HEK293 (cell line): ENCODE measurements around the gene MDM2.
"Not testable (repeated sequence)": the region's sequence is repeated elsewhere in the genome, so short reads cannot be mapped to it uniquely, and the experiment has no call there.

Experiments
- CTCF ChIP-seq: fragments of 450-650 bp; formaldehyde crosslinking; IDR thresholded peaks from 2 replicates; pipeline ENCODE4 v1.5.1; 2016; ENCODE audit warnings: missing biosample characterization, missing genetic modification characterization
- KLF16 ChIP-seq: fragments of 450-650 bp; formaldehyde crosslinking; IDR thresholded peaks from 2 replicates; pipeline ENCODE4 v1.5.1; 2017; ENCODE audit warnings: missing biosample characterization, missing genetic modification characterization
- SP2 ChIP-seq: fragments of 450-650 bp; formaldehyde crosslinking; IDR thresholded peaks from 2 replicates; pipeline ENCODE4 v1.5.1; 2016; ENCODE audit warnings: missing biosample characterization, missing genetic modification characterization
- ZIC2 ChIP-seq: fragments of 450-650 bp; formaldehyde crosslinking; IDR thresholded peaks from 2 replicates; pipeline ENCODE4 v1.5.1; 2016; ENCODE audit warnings: missing biosample characterization, missing genetic modification characterization
- ZNF121 ChIP-seq: fragments of 450-650 bp; formaldehyde crosslinking; IDR thresholded peaks from 2 replicates; pipeline ENCODE4 v1.5.1; 2016; ENCODE audit warnings: missing biosample characterization, missing genetic modification characterization
- ZNF140 ChIP-seq: fragments of 450-650 bp; formaldehyde crosslinking; IDR thresholded peaks from 2 replicates; pipeline ENCODE4 v1.5.1; 2016; ENCODE audit warnings: missing biosample characterization, missing genetic modification characterization
- ZNF184 ChIP-seq: fragments of 450-650 bp; IDR thresholded peaks from 2 replicates; pipeline ENCODE4 v1.5.1; 2018; ENCODE audit warnings: missing biosample characterization, mild to moderate bottlenecking, missing genetic modification characterization
- ZNF274 ChIP-seq, 2 experiments: fragments of 200-500 bp in 1 of 2; fragments of 450-650 bp in 1 of 2; sonication (Bioruptor generic) in 1 of 2; formaldehyde crosslinking in 1 of 2; IDR thresholded peaks; 2 replicates each; pipeline versions ENCODE4 v1.5.1 to v1.6.1; 2014 to 2016; ENCODE audit warnings: borderline replicate concordance in 1 of 2, inconsistent platforms in 1 of 2, low read length in 1 of 2, missing biosample characterization in 1 of 2, missing genetic modification characterization in 1 of 2
- ZNF280D ChIP-seq: fragments of 450-650 bp; formaldehyde crosslinking; IDR thresholded peaks from 2 replicates; pipeline ENCODE4 v1.5.1; 2016; ENCODE audit warnings: missing biosample characterization, missing genetic modification characterization
- ZNF311 ChIP-seq: fragments of 450-650 bp; formaldehyde crosslinking; IDR thresholded peaks from 2 replicates; pipeline ENCODE4 v1.5.1; 2017; ENCODE audit warnings: missing biosample characterization, missing genetic modification characterization, borderline replicate concordance
- ZNF549 ChIP-seq: fragments of 450-650 bp; IDR thresholded peaks from 2 replicates; pipeline ENCODE4 v1.5.1; 2018; ENCODE audit warnings: missing biosample characterization, missing genetic modification characterization, mild to moderate bottlenecking, inconsistent platforms, moderate library complexity
- ZNF785 ChIP-seq: fragments of 450-650 bp; formaldehyde crosslinking; IDR thresholded peaks from 2 replicates; pipeline ENCODE4 v1.5.1; 2016; ENCODE audit warnings: missing biosample characterization, missing genetic modification characterization
- TF ChIP-seq, protein P1 (sequence below): fragments of 450-650 bp; formaldehyde crosslinking; IDR thresholded peaks from 2 replicates; pipeline ENCODE4 v1.5.1; 2016; ENCODE audit warnings: missing biosample characterization, missing genetic modification characterization

GRCh38 chr12:68801124-68801523 lies 6.9 kb upstream of the MDM2 start:
- TF ChIP-seq ZNF311 (tag by site-specific recombination); ZNF280D (tag by site-specific recombination); SP2 (tag by site-specific recombination); CTCF (tag by site-specific recombination); ZNF274 (IDR thresholded peaks at IDR 0.05; ENCODE audit: low read length); ZNF274 (tag by site-specific recombination; IDR thresholded peaks at IDR 0.05; ENCODE audit: borderline replicate concordance); ZNF549 (tag by site-specific recombination); ZIC2; ZNF184 (tag by site-specific recombination); ZNF785 (tag by site-specific recombination); KLF16; ZNF121 (tag by site-specific recombination); ZNF140 (tag by site-specific recombination): not testable (repeated sequence)
- TF ChIP-seq, protein P1, sequence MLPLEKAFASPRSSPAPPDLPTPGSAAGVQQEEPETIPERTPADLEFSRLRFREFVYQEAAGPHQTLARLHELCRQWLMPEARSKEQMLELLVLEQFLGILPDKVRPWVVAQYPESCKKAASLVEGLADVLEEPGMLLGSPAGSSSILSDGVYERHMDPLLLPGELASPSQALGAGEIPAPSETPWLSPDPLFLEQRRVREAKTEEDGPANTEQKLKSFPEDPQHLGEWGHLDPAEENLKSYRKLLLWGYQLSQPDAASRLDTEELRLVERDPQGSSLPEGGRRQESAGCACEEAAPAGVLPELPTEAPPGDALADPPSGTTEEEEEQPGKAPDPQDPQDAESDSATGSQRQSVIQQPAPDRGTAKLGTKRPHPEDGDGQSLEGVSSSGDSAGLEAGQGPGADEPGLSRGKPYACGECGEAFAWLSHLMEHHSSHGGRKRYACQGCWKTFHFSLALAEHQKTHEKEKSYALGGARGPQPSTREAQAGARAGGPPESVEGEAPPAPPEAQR (tag by site-specific recombination): not testable (repeated sequence)
